ENCODE results near the gene MAP2K2.
A peak's percentile ranks its signal among the peaks of the same experiment; 100 is the strongest.

The MAP2K2 gene

DNA sequence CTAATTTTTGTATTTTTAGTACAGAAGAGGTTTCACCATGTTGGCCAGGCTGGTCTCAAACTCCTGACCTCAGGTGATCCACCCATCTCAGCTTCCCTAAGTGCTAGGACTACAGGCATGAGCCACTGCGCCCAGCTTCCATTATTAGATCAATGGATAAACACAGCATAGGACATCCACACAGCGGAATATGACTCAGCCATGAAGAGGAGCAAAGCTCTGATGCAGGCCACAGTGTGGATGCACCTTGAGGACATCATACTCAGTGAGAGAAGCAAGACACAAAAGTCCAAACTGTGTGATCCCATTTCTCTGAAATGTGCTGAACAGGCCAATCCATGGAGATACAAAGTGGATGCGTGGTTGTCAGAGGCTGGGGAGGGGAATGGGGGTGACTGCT is 52.3 kb downstream of the MAP2K2 start:
- Mint-ChIP-seq H3K27ac (no peak overlapping the region), H3K4me1 (ENCODE audit: low read depth in 2 of 2) (peaks cover 18 to 22% of the 10 kb centered on the region in 2 donors)

GRCh38 chr19:4069331-4069959 is 54.5 kb downstream of the MAP2K2 start:
- DNase-seq (no peak), ATAC-seq (replicated peaks) (no peak)
- no peaks in the 10 kb centered on the region for H3K9me3 Mint-ChIP-seq
- H3K36me3 Mint-ChIP-seq (ENCODE audit: insufficient read depth), result peaks cover 22% of the 10 kb centered on the region
- H3K4me1 Mint-ChIP-seq (ENCODE audit: low read depth in 2 of 2), result peaks cover 17 to 18% of the 10 kb centered on the region in 2 donors
- no peaks in the 10 kb centered on the region for H3K27me3 Mint-ChIP-seq
- peak overlapping the region; percentile 44 to 86 for H3K27ac Mint-ChIP-seq
- peak overlapping the region; percentile 79 to 81 for H3K4me3 Mint-ChIP-seq

More for the DNA sequence above, 52.3 kb downstream of the MAP2K2 start:
- peaks cover 11% of the 10 kb centered on the region for H3K36me3 Mint-ChIP-seq (ENCODE audit: insufficient read depth)
- H3K9me3 Mint-ChIP-seq, result no peaks in the 10 kb centered on the region
- H3K4me3 Mint-ChIP-seq, result no peak overlapping the region
- DNase-seq, result no peak
- H3K27me3 Mint-ChIP-seq, result no peaks in the 10 kb centered on the region
- ATAC-seq (replicated peaks), result no peak

DNA sequence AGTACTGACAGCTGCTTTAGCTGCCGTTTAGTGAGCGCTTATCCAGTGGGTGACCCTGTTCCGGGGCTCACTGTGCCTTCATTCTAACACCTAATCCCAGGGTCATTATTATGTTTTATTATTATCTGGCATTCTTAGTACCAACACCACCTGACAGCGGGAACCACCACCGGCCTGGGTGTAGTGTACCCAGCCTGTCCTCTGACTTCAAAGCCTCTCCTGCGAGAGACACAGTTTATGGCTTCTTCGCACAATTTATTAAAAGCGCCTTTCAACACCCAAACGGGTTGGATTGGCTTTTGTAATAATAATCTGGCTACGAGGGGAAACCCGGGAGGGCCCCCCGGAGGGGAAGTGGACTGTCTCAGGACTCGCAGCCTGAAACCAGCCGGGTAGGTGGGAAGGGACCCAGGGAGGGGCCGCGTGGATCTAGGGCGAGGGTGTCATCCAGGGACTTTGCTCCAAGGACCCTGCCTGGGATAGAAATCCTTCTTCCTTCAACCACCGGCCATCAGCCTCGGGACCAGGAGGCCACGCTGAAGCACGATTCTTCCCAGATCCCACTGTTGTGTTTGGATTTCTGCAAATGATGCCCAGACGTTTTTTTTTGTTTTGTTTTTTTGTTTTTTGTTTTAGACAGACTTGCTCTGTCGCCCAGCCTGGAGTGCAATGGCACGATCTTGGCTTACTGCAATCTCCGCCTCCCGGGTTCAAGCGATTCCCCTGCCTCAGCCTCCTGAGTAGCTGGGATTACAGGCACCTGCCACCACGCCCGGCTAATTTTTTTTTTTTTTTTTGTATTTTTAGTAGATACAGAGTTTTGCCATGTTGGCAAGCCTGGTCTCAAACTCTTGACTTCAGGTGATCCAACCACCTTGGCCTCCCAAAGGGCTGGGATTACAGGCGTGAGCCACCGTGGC is 55.6 kb downstream of the MAP2K2 start:
- Mint-ChIP-seq H3K9me3 (no peaks in the 10 kb centered on the region), H3K36me3 (ENCODE audit: insufficient read depth) (peaks cover 28% of the 10 kb centered on the region), H3K27ac (peak overlapping the region; percentile 75 to 86), H3K27me3 (no peaks in the 10 kb centered on the region), H3K4me3 (peak overlapping the region; percentile 79 to 81), H3K4me1 (ENCODE audit: low read depth in 2 of 2) (peaks cover 19 to 22% of the 10 kb centered on the region in 2 donors)
- ATAC-seq (replicated peaks) (no peak), DNase-seq (no peak)

DNA sequence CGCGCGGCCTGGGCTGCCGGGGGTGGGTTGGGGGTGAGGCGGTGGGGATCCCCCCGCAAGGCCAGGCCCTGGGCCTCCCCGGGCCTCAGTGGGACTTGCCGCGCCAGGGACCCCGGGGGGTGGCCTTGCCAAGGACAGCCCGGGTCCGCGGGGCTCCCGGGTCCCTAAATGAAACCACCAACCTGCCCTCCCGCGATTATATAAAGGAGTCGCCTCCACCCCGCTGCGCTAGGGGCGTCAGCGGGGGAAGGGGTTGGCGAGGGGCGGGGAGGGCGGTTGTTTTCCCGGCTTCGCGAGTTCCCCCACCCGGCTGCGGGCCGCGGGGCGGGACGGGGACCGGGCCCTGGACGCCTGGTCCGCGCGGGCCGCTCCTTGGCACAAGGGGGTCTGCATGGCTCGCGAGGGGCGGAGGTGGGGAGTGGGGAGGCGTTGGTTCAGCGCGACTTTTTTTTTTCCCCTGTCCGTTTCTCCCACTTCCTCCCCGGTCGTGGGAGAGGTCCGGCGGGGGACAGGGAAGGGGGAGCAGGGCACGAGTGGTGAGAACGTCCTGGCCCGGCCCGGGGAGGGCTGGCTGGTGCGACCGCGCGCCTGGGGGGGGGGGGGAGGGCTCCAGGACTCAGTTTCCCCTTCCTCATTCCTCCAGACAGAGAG is 56.4 kb downstream of the MAP2K2 start:
- ATAC-seq (replicated peaks) (peak; percentile 3), DNase-seq (no peak)
- H3K4me3 Mint-ChIP-seq, result peak overlapping the region; percentile 79 to 81
- H3K4me1 Mint-ChIP-seq (ENCODE audit: low read depth in 2 of 2), result peaks cover 24 to 25% of the 10 kb centered on the region in 2 donors
- peak overlapping the region; percentile 75 to 86 for H3K27ac Mint-ChIP-seq
- no peaks in the 10 kb centered on the region for H3K9me3 Mint-ChIP-seq
- no peaks in the 10 kb centered on the region for H3K27me3 Mint-ChIP-seq
- H3K36me3 Mint-ChIP-seq (ENCODE audit: insufficient read depth), result peaks cover 32% of the 10 kb centered on the region

DNA sequence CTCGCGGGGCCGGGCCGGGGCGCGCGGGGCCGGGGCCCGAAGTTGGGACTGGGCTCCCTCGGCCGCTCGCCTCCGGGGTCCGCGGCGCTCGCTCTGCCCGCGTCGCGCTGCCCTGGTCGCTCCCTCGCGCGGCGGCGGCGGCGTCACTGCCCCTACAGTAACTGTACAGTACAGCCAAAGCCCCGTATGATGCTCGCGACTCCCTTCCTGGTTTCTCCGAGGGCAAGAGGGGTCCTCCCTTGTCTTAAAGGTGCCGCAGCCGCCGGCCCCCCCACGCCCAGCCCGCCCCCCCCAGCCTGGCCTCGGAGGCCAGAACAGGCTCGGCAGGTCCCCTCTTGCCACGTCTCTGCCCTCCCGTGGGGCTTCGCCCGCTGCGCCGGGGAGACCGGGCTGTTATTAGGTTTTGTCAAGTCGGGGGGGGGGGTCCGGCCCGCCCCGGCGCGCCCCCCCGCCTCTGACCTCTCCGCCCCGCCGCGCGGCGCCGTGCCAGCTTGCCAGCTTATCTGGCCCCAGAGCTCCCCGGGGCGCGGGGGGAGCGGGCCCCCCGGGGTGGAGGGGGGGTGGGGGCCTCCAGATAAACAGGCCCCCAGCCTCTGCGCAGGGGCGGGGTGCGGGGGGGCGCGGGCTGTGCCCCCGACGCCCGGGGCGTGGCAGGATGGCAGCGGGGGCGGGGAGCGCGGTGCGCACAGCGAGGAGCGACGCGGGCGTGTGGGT is 57.1 kb downstream of the MAP2K2 start, which contains the start of gene ZBTB7A:
TSS of gene ZBTB7A (minus strand) at position 218 of the 714 bp plus-strand sequence. CDS start 11,667 bp downstream, outside the sequence.
- ATAC-seq (replicated peaks) (peak; percentile 45), DNase-seq (peak; percentile 67 to 76 (median 69))
- H3K27me3 Mint-ChIP-seq, result no peaks in the 10 kb centered on the region
- H3K4me3 Mint-ChIP-seq, result peak within 1 kb of the TSS; percentile 82 to 85
- no peaks in the 10 kb centered on the region for H3K9me3 Mint-ChIP-seq
- H3K4me1 Mint-ChIP-seq (ENCODE audit: low read depth in 2 of 2), result peaks cover 28 to 29% of the 10 kb centered on the region in 2 donors
- H3K27ac Mint-ChIP-seq, result peak within 1 kb of the TSS in 1 of 2 donors; percentile 75
- peaks cover 37% of the 10 kb centered on the region for H3K36me3 Mint-ChIP-seq (ENCODE audit: insufficient read depth)

GRCh38 chr19:4066176-4066606 is 57.7 kb downstream of the MAP2K2 start:
- peaks cover 28 to 31% of the 10 kb centered on the region in 2 donors for H3K4me1 Mint-ChIP-seq (ENCODE audit: low read depth in 2 of 2)
- H3K9me3 Mint-ChIP-seq, result no peaks in the 10 kb centered on the region
- ATAC-seq (replicated peaks) (no peak), DNase-seq (peak; percentile 48 to 62 (median 52))
- H3K36me3 Mint-ChIP-seq (ENCODE audit: insufficient read depth), result peaks cover 41% of the 10 kb centered on the region
- H3K27me3 Mint-ChIP-seq, result no peaks in the 10 kb centered on the region
- peak overlapping the region; percentile 82 to 85 for H3K4me3 Mint-ChIP-seq
- H3K27ac Mint-ChIP-seq, result no peak overlapping the region

DNA sequence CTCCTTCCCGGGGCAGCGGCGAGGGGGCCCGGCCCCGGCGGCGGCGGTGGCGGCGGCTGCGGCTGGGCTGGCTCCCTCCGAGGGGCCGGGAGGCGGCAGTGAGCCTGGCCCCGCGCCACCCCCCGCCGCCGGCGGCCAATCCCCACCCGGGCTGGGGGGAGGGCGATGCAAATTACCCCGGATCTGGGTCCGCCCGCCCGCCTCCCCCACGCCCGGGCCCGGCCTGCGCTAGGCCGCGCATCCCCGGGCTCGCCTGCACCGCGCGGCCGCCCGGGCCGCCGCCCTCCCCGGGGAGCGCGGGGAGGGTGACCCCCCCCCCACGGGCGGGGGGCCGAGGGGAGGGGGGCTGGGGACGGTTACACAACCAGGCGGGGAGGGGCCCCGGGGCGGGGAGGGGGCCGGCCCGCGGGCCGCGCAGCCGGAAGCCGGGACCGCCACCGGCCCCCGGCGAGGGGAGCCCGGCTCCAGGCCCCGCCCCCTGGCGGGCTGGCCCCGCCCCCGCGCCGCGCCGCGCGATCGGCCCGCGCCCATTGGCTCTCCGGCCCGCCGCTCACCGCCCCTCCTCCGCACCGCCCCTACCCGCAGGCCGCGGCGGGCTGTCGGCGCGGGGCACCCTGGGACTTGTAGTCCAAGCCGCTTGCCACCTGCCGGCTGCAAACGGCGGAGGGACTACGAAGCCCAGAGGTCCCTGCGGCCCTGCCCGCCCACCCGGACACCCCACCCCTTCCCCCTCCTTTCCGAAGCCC is 58.3 kb downstream of the MAP2K2 start:
- DNase-seq (peak; percentile 95 to 98 (median 96)), ATAC-seq (replicated peaks) (peak; percentile 70)
- no peak overlapping the region for H3K27ac Mint-ChIP-seq
- peaks cover 46% of the 10 kb centered on the region for H3K36me3 Mint-ChIP-seq (ENCODE audit: insufficient read depth)
- H3K27me3 Mint-ChIP-seq, result no peaks in the 10 kb centered on the region
- H3K9me3 Mint-ChIP-seq, result no peaks in the 10 kb centered on the region
- H3K4me3 Mint-ChIP-seq, result peak overlapping the region; percentile 82 to 85
- H3K4me1 Mint-ChIP-seq (ENCODE audit: low read depth in 2 of 2), result peaks cover 29 to 31% of the 10 kb centered on the region in 2 donors

DNA sequence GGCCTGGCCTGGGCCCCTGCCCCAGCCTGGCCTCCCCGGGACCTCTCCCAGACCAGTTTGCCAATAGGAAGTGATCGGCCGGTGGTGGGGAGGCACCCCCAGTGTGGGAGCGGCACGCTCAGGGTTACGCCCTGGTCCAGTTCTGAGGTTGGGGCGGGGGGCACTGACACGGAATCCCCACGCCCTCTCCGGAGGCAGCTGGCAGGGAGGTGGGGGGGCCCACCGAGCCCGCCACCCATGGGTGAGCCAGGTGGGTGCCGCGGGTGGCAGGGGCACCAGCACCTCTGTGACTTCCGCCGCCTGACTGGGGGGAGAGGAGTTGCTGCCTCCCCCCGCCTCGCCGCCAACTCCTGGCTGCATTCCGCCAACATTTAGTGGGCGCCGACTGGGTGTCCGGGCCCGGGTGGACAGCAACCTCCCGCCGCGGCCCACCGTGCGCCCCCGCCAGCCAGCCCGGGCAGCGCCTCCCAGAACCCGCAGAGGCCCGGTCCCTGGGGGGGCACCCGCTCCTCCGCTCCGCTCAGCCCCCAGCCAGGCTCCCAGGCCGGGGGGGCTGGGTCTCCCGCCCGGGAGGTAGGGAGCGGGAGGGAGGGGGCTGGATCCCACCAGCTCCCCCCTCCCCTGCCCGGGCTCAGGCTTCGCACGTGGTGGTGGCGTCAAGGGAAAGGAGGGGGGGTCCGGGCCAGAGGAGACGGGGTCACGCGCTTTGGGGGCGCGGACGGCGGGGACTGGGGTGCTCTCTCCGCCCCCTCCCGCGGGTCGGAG is 59.2 kb downstream of the MAP2K2 start:
- Mint-ChIP-seq H3K27me3 (no peaks in the 10 kb centered on the region), H3K36me3 (ENCODE audit: insufficient read depth) (peaks cover 54% of the 10 kb centered on the region), H3K4me3 (peak overlapping the region; percentile 85 to 89), H3K4me1 (ENCODE audit: low read depth in 2 of 2) (peaks cover 31 to 32% of the 10 kb centered on the region in 2 donors), H3K9me3 (no peaks in the 10 kb centered on the region), H3K27ac (peak overlapping the region; percentile 89 to 92)
- ATAC-seq (replicated peaks) (no peak), DNase-seq (peak; percentile 54 to 56 (median 56))

DNA sequence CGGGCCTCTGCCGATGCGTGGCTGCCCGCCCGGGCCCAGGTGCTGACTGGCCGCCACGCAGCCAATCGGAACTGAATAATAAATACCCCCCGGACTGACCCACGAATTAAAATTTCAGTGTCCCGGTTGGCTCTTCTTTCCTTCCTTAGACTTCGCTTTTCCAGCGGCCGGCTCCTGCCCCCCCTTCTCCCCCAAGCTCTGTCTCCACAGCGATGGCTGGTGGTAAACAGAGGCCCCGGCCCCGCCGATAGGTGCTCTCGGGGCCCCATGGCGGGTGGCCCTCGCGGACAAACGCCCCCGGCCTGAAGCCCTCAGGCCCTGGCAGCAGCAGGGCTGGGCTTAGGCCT is 59.8 kb downstream of the MAP2K2 start:
- H3K36me3 Mint-ChIP-seq (ENCODE audit: insufficient read depth), result peaks cover 55% of the 10 kb centered on the region
- peak overlapping the region; percentile 89 to 92 for H3K27ac Mint-ChIP-seq
- DNase-seq, result no peak
- peak overlapping the region; percentile 85 to 89 for H3K4me3 Mint-ChIP-seq
- H3K4me1 Mint-ChIP-seq (ENCODE audit: low read depth in 2 of 2), result peaks cover 31 to 33% of the 10 kb centered on the region in 2 donors
- no peaks in the 10 kb centered on the region for H3K27me3 Mint-ChIP-seq
- ATAC-seq (replicated peaks), result no peak
- H3K9me3 Mint-ChIP-seq, result no peaks in the 10 kb centered on the region

DNA sequence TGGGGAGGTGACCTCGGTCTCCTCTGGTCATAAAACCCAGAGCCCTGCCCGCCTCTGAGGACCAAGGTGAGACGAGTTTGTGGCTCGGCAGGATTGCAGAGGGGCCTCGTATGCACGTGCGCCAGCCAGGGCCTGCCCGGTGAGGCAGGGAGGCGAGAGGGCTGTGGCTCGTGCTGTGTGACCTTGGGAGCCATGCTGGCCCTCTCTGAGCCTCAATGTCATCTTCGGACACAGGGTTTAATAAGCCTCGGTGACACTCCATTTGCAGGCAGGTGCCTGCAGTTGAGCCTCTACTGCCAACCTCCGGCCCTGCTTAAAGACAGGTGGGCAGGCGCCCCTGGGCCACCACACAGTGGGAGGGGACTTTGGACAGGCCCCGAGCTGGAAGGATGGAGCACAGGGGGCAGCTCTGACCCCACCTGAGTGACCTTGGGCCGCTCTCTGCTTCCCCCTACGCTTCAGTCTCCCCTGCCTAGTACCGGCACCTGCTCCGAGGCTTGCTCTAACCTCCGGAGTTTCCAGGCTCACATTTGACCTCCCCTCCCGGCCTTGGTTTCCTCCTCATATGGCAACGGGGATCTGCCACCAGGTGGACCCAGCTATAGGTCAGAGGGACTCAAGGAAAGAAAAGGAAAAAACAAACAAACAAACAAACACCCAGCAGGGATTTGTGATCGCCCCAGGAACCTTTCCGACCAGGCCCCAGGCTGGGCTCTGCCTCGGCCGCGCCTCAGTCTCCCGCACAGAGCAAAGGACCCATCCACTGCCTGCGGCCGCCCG is 60.4 kb downstream of the MAP2K2 start:
- peak overlapping the region; percentile 85 to 89 for H3K4me3 Mint-ChIP-seq
- DNase-seq (no peak), ATAC-seq (replicated peaks) (no peak)
- H3K4me1 Mint-ChIP-seq (ENCODE audit: low read depth in 2 of 2), result peaks cover 28 to 29% of the 10 kb centered on the region in 2 donors
- H3K36me3 Mint-ChIP-seq (ENCODE audit: insufficient read depth), result peaks cover 59% of the 10 kb centered on the region
- H3K27me3 Mint-ChIP-seq, result no peaks in the 10 kb centered on the region
- peak overlapping the region; percentile 89 to 92 for H3K27ac Mint-ChIP-seq
- no peaks in the 10 kb centered on the region for H3K9me3 Mint-ChIP-seq
